ENCODE results near the gene SEC11C.

The SEC11C gene

DNA sequence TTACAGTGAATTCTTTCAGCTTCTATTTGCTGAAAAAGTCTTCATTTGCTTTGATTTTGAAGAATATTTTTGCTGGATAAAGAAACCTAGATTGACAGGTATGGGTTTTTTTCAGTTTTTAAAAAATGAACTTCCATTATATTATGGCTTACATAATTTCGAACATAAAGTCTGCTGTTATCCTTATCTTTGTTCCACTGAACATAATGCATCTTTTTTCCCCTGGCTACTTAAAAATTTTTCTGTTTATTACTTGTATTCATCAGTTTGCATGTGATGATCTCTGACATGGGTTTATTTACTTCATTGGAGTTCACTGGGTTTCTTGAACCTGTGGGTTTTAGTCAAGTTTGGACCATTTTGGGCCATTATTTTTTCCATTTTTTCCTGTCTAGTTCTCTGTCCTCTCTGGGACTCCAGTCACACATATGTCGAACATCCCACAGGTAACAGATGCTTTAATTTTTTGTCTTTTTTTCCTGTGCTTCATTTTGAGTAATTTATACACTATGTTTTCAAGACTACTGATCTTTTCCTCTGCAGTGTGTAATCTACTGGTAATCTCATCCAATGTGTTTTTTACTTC lies 33.1 kb downstream of the SEC11C start:
- DNase-seq (ENCODE audit: low spot score in 2 of 2), result no peak

DNA sequence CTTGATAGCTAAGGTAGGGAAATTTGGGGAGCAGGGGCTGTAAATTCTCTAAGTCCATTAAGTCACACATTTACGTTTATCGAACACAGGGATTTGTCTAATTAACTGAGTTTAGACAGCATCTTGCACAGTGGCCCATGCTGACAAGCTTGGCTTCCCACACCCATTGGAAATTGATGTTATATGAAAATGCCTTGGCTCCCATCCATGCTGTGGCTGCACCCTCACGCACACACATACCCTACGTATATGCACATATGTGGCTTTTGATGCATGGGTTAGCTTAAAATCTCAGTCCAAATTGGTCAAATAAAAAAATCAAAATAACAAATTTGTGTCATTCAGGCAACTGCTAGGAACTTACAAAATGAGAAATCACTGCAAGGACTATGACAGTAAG lies 37.8 kb downstream of the SEC11C start:
- ATAC-seq, result no peak
- Mint-ChIP-seq H3K9me3 (peaks cover 10% of the 10 kb centered on the region), H3K27ac (no peak overlapping the region), H3K4me3 (no peak overlapping the region), H3K4me1 (no peaks in the 10 kb centered on the region), H3K36me3 (no peaks in the 10 kb centered on the region)
- DNase-seq (ENCODE audit: low spot score in 2 of 2), result no peak

More for the DNA sequence above, 33.1 kb downstream of the SEC11C start:
- Mint-ChIP-seq H3K9me3 (peaks cover 18% of the 10 kb centered on the region), H3K36me3 (no peaks in the 10 kb centered on the region), H3K27ac (no peak overlapping the region), H3K4me3 (no peak overlapping the region), H3K4me1 (no peaks in the 10 kb centered on the region)
- no peak for ATAC-seq

- no peak overlapping the region for H3K4me3 Mint-ChIP-seq
- no peak for DNase-seq (ENCODE audit: low spot score in 2 of 2)
Observed at GRCh38 chr18:59180150-59180845, 40.6 kb downstream of the SEC11C start.

DNA sequence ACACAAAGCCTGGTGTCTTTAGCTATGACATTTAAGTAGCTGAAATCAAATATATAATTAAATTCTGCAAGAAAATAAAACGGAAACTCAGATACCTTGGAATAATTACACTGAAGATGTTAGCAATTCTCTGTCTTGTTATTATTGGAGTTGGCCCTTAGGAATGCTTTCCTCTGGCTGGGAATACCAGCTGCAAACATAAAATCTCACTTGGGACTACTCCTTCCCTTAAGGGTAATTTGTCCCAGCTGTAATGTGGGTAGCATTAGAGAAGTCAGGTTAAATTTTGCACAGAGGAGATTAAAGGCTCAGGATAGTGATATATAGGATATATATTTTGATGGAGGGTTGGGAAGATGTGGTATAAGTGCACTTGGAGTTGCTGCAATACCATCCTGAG lies 43.0 kb downstream of the SEC11C start:
- Mint-ChIP-seq H3K36me3 (no peaks in the 10 kb centered on the region), H3K4me3 (no peak overlapping the region), H3K27ac (no peak overlapping the region), H3K4me1 (no peaks in the 10 kb centered on the region), H3K9me3 (no peaks in the 10 kb centered on the region)
- no peak for DNase-seq (ENCODE audit: low spot score in 2 of 2)
- ATAC-seq, result no peak

More at GRCh38 chr18:59180150-59180845, 40.6 kb downstream of the SEC11C start:
- H3K9me3 Mint-ChIP-seq, result no peaks in the 10 kb centered on the region
- H3K4me1 Mint-ChIP-seq, result no peaks in the 10 kb centered on the region
- H3K36me3 Mint-ChIP-seq, result no peaks in the 10 kb centered on the region
- peak; percentile 19 for ATAC-seq
- H3K27ac Mint-ChIP-seq, result no peak overlapping the region

- Mint-ChIP-seq H3K9me3 (peaks cover 2% of the 10 kb centered on the region), H3K36me3 (no peaks in the 10 kb centered on the region)
Observed at GRCh38 chr18:59189008-59189407, 49.3 kb downstream of the SEC11C start.

DNA sequence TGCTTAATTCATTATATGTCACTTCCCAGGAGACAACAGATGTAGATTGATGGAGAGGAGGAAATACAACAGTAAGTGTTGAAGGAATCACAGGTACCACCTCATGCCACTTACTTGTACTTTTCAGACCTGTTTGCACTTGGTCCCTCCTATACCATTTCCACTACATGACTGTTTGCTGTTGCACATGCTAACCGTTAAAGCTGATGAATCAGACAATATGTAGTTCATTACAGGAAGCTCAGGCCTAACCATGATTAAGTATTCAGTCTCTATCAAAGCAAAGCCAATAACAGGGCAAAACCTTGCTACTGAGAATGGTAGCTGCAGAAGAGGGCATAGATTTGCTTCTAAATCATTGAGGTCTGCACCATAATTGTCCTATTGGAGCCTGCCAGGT lies 50.1 kb downstream of the SEC11C start:
- ATAC-seq (no peak), DNase-seq (ENCODE audit: low spot score in 2 of 2) (no peak)
- no peak overlapping the region for H3K27ac Mint-ChIP-seq
- H3K4me1 Mint-ChIP-seq, result no peaks in the 10 kb centered on the region
- H3K9me3 Mint-ChIP-seq, result peaks cover 2% of the 10 kb centered on the region
- no peaks in the 10 kb centered on the region for H3K36me3 Mint-ChIP-seq
- H3K4me3 Mint-ChIP-seq, result no peak overlapping the region

More at GRCh38 chr18:59189008-59189407, 49.3 kb downstream of the SEC11C start:
- Mint-ChIP-seq H3K4me3 (no peak overlapping the region), H3K27ac (no peak overlapping the region), H3K4me1 (no peaks in the 10 kb centered on the region)
- ATAC-seq (no peak), DNase-seq (ENCODE audit: low spot score in 2 of 2) (no peak)

- no peak overlapping the region for H3K27ac Mint-ChIP-seq
- no peaks in the 10 kb centered on the region for H3K9me3 Mint-ChIP-seq
- H3K36me3 Mint-ChIP-seq, result no peaks in the 10 kb centered on the region
- no peak for ATAC-seq
- DNase-seq (ENCODE audit: low spot score in 2 of 2), result no peak
- no peak overlapping the region for H3K4me3 Mint-ChIP-seq
- no peaks in the 10 kb centered on the region for H3K4me1 Mint-ChIP-seq
Observed at GRCh38 chr18:59196161-59196725, 56.6 kb downstream of the SEC11C start.

- no peaks in the 10 kb centered on the region for H3K36me3 Mint-ChIP-seq
- H3K4me1 Mint-ChIP-seq, result peaks cover 5% of the 10 kb centered on the region
- DNase-seq (ENCODE audit: low spot score in 2 of 2) (no peak), ATAC-seq (no peak)
- H3K27ac Mint-ChIP-seq, result no peak overlapping the region
- no peak overlapping the region for H3K4me3 Mint-ChIP-seq
- no peaks in the 10 kb centered on the region for H3K9me3 Mint-ChIP-seq
Observed at GRCh38 chr18:59197636-59198035, 58.0 kb downstream of the SEC11C start.

DNA sequence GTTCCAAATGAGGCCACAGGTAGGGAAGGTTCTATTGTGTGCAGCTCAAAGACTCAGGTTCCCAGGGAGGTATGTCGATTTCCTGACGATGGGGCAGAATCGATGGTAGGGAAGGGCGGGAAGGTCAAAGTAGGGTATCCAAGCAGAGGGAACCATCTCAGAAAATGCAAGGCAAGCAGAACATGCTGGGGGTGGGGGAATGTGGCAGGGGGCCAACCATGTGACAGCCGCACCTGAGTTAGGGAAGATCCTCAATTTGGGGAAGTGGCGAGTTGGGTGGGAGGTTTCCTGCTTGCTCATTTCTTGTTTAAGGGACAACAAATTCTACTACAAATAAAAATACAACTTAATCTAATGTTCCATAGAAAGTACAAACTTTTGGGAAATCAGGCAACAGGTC lies 58.5 kb downstream of the SEC11C start:
- H3K4me1 Mint-ChIP-seq, result peaks cover 5% of the 10 kb centered on the region
- no peak for ATAC-seq
- DNase-seq (ENCODE audit: low spot score in 2 of 2), result no peak
- no peaks in the 10 kb centered on the region for H3K36me3 Mint-ChIP-seq
- H3K4me3 Mint-ChIP-seq, result no peak overlapping the region
- H3K27ac Mint-ChIP-seq, result no peak overlapping the region
- H3K9me3 Mint-ChIP-seq, result no peaks in the 10 kb centered on the region

GRCh38 chr18:59200787-59201186 lies 61.1 kb downstream of the SEC11C start:
- H3K4me3 Mint-ChIP-seq, result no peak overlapping the region
- peaks cover 5% of the 10 kb centered on the region for H3K4me1 Mint-ChIP-seq
- H3K9me3 Mint-ChIP-seq, result no peaks in the 10 kb centered on the region
- ATAC-seq (no peak), DNase-seq (ENCODE audit: low spot score in 2 of 2) (no peak)
- no peak overlapping the region for H3K27ac Mint-ChIP-seq
- no peaks in the 10 kb centered on the region for H3K36me3 Mint-ChIP-seq

DNA sequence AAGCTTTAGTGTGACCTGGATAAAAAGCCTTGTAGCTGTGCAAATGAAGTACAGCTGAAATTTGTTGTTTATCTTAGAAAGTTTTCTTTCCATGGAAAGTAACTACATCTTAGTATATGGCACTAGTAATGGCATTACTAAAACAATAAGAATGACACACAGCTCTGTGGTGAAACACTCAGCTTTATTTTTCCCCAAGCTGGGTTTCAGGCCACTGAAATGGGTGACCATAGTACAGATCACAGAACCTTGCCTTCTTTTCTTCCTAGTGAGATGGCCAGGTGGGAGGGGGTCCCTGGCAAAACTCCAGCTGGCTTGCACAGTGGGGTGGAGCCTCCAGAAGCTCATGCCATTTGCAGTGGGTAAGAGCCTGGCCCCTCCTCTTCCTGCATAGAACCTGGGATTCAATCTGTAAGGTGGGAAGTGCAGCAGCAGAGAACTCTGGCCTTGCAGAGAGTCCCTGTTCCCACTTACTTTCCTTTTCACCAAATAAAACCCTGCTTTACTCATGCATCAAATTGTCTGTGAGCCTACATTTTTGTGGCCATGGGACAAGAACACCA lies 62.7 kb downstream of the SEC11C start:
- H3K36me3 Mint-ChIP-seq, result no peaks in the 10 kb centered on the region
- no peak overlapping the region for H3K27ac Mint-ChIP-seq
- ATAC-seq (peak; percentile 77), DNase-seq (ENCODE audit: low spot score in 2 of 2) (no peak)
- H3K4me3 Mint-ChIP-seq, result no peak overlapping the region
- peaks cover 5% of the 10 kb centered on the region for H3K4me1 Mint-ChIP-seq
- no peaks in the 10 kb centered on the region for H3K9me3 Mint-ChIP-seq

GRCh38 chr18:59207506-59207905 lies 67.8 kb downstream of the SEC11C start:
- no peak overlapping the region for H3K4me3 Mint-ChIP-seq
- no peak overlapping the region for H3K27ac Mint-ChIP-seq
- DNase-seq (ENCODE audit: low spot score in 2 of 2) (no peak), ATAC-seq (no peak)
- no peaks in the 10 kb centered on the region for H3K9me3 Mint-ChIP-seq
- H3K36me3 Mint-ChIP-seq, result no peaks in the 10 kb centered on the region
- H3K4me1 Mint-ChIP-seq, result no peaks in the 10 kb centered on the region

Data from stimulated activated effector memory CD8-positive, alpha-beta T cell treated with anti-CD3 and anti-CD28 coated beads, Interleukin-12 subunit alpha, Interleukin-12 subunit beta, amount 100 ng/mL, for 72 hours (primary cell).